GM12872 (cell line): ENCODE results near the gene TEX264.

Source experiments
- TF ChIP-seq, protein P1 (sequence below): IDR thresholded peaks from 3 replicates; pipeline ENCODE4 v1.5.1; 2011; ENCODE audit warnings: low read depth, mild to moderate bottlenecking, low read length, moderate library complexity; ENCODE audit not compliant: insufficient read depth

TEX264 gene

DNA sequence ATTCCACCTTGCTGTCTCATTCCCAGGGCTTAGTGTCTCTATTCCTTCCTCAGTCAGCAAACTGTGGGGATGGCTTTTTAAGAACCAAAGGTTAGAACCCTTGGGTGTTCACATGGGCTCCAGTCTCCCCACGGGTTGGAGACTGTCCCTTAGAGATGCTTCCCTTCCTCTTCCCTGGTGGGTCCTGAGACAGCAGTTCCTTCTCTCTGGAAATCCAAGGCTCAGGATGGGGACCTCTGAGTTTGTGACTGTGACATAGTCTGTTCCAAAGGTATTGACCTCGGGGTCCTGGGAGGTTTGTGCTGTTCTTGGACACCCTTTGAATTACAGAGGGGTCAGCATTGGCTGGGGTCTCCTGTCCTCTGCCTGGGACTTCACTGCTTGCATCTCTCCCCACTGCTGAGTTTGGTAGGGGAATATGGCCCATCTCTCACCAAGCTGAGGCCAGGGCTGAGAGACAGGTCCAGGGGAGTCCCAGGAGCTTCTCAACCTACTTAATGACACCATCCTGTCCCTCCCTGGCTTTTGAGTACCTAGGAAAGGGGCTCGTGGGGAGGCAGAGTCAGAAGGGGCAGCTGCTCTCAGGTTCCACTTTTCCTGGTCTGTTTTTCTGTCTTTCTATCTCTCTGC, 37.3 kb downstream of the TEX264 start:
- TF ChIP-seq, protein P1, sequence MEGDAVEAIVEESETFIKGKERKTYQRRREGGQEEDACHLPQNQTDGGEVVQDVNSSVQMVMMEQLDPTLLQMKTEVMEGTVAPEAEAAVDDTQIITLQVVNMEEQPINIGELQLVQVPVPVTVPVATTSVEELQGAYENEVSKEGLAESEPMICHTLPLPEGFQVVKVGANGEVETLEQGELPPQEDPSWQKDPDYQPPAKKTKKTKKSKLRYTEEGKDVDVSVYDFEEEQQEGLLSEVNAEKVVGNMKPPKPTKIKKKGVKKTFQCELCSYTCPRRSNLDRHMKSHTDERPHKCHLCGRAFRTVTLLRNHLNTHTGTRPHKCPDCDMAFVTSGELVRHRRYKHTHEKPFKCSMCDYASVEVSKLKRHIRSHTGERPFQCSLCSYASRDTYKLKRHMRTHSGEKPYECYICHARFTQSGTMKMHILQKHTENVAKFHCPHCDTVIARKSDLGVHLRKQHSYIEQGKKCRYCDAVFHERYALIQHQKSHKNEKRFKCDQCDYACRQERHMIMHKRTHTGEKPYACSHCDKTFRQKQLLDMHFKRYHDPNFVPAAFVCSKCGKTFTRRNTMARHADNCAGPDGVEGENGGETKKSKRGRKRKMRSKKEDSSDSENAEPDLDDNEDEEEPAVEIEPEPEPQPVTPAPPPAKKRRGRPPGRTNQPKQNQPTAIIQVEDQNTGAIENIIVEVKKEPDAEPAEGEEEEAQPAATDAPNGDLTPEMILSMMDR, result no peak

DNA sequence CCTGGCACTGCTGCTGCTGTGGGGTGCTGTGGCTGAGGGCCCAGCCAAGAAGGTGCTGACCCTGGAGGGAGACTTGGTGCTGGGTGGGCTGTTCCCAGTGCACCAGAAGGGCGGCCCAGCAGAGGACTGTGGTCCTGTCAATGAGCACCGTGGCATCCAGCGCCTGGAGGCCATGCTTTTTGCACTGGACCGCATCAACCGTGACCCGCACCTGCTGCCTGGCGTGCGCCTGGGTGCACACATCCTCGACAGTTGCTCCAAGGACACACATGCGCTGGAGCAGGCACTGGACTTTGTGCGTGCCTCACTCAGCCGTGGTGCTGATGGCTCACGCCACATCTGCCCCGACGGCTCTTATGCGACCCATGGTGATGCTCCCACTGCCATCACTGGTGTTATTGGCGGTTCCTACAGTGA, 38.0 kb downstream of the TEX264 start:
- TF ChIP-seq, protein P1, result no peak

DNA sequence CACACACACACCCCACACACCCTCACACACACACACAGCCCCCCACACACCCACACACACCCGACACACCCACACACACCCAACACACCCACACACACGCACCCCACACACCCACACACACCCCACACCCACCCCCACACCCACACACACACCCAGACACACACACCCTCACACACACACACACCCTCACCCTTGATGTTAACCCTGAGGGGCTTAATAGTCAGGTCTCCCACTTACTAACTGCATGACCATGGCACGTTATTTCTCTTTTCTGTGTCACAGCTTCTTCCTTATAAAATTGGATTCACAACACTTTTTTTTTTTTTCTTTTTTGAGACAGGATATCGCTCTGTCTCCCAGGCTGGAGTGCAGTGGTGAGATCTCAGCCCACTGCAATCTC, 38.6 kb downstream of the TEX264 start:
- TF ChIP-seq, protein P1, result no peak

DNA sequence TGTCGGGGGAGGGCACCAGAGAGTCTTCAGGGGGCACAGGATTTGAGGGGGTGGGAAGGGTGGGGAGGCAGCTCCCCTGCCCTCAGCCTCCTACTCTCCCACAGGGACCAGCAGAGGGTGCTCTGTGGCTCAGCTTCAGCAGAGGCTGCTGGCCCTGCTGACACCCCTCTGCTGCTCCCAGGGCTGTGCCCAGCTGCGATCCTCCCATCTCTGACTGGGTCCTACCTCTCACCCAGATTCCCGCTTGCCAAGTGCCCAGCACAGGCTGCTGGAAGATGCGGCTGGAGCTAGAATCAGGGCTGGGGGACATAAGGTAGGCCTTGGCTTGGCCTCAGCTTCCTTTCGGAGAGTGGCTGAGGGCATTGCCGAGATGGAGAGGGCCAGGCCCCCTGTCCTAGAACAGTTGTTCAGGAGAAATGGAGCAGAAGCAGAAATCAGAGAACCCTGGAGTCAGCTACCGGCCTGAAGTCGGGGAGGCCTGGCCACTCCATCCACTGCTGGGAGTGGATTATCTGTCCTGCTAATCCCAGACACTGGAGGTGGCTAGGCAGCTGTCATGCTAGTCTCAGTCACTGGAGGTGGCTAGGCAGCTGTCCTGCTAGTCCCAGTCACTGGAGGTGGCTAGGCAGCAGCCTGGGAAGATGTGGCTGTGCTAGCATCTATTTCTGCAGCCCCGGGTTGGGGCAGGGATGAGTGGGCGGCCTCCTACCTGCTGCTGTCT, 39.7 kb downstream of the TEX264 start:
- TF ChIP-seq, protein P1, result peak; percentile 34; the same call in 2 of the 3 replicates

DNA sequence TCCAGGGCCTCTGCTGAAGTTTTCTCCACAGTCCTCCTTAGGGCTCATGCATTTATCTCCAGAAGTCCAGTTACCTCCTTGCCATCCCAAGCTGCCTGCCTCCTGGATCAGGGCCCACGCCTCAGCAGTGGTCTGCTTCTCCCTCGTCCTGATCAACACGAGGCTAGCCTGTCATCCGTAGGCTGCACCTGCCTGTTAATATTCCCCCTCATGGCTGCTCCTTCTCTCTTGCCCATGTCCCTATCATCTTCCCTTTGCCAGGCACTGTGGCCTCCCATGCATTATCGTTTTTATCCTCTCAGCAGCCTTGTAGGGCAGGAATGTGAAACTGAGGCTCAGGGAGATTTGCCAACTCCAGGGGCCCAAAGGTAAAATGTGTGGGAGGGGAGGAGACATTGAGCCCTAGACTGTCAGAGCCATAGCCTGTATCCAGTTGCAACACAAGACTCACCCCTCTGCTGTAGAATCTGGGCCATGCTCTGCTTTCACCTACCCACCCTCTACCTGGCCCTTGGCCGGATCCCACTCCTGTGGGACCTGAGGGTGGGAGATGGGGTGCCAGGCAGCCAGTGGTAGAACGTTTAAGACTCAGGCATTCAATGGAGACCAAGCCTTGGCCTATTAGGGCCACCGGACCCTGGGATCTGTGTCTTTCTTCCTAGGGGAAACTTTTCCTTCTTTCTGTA, 40.4 kb downstream of the TEX264 start:
- TF ChIP-seq, protein P1, result no peak

DNA sequence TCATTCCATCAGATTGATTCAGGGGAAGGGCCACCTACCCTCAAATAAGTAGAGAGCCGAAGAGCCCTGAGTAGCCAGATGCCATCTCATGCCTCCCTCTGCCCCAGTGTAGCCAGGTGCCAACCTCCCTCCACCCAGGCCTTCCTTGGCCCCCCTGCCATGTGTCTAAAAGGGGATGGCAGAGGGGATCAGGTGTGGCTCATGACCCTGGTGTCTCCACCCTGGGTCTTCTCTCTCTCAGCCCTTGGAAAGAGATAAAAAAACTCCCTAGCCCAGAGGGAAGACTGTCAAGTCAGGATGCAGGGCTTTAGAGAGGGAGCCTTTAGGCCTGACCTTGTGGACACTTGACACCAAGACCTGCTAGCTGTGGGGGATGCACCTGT, 41.0 kb downstream of the TEX264 start:
- TF ChIP-seq, protein P1, result no peak

DNA sequence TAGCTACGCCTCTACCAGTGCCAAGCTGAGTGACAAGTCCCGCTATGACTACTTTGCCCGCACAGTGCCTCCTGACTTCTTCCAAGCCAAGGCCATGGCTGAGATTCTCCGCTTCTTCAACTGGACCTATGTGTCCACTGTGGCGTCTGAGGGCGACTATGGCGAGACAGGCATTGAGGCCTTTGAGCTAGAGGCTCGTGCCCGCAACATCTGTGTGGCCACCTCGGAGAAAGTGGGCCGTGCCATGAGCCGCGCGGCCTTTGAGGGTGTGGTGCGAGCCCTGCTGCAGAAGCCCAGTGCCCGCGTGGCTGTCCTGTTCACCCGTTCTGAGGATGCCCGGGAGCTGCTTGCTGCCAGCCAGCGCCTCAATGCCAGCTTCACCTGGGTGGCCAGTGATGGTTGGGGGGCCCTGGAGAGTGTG, 41.5 kb downstream of the TEX264 start:
- TF ChIP-seq, protein P1, result no peak
